Body of pancreas (tissue), 4 donors: Measurements from ENCODE around the gene EDIL3.
"Not testable (repeated sequence)": the region's sequence is repeated elsewhere in the genome, so short reads cannot be mapped to it uniquely, and the experiment has no call there.

Source experiments
- CTCF ChIP-seq, 7 experiments: fragments of 450-650 bp in 4 of 7; fragments of 200-600 bp in 3 of 7; sonication (generic) in 3 of 7; IDR thresholded peaks; one replicate each; pipeline ENCODE4 v1.5.1; 2016 to 2019; ENCODE audit warnings: antibody characterized with exemption in 7 of 7
- POLR2A ChIP-seq, 3 donors: fragments of 450-650 bp; IDR thresholded peaks; one replicate each; pipeline ENCODE4 v1.6.1; 2016; ENCODE audit warnings: antibody characterized with exemption in 3 of 3, mild to moderate bottlenecking in 2 of 3

GRCh38 chr5:84160650-84161049, 224.0 kb downstream of the EDIL3 start:
- TF ChIP-seq POLR2A, CTCF (IDR thresholded peaks at IDR 0.05): not testable (repeated sequence)
